Keratinocyte (primary cell): ENCODE measurements around the gene FAM13A.

ENCODE experiments used
- CTCF ChIP-seq, 3 experiments: IDR thresholded peaks in 1 of 3; conservative IDR thresholded peaks in 1 of 3; optimal IDR thresholded peaks in 1 of 3; 2 replicates in 2 of 3; 3 replicates in 1 of 3; pipeline versions ENCODE3 to v1.5.1; 2011; ENCODE audit warnings: low read length in 3 of 3, mild to moderate bottlenecking in 3 of 3, moderate library complexity in 2 of 3, control low read depth in 1 of 3, inconsistent platforms in 1 of 3; ENCODE audit not compliant: insufficient read depth in 2 of 3; ENCODE audit errors: extremely low read depth in 1 of 3
- EZH2 ChIP-seq: IDR thresholded peaks from one replicate; pipeline ENCODE4 v1.6.1; 2012; ENCODE audit warnings: inconsistent platforms, mild to moderate bottlenecking, low read length, moderate library complexity

- TF ChIP-seq CTCF (optimal IDR thresholded peaks at IDR 0.05 in 1 of 3, IDR thresholded peaks at IDR 0.05 in 1 of 3, conservative IDR thresholded peaks at IDR 0.05 in 1 of 3; ENCODE audit: extremely low read depth in 1 of 3, insufficient read depth in 2 of 3, low read length in 3 of 3) (no peak), EZH2 (no peak)
These were observed 327.7 kb downstream of the FAM13A start for GRCh38 chr4:88729146-88729760.
